GM19372 (cell line): Measurements from ENCODE around the gene C1orf105.
A peak's percentile ranks its signal among the peaks of the same experiment; 100 is the strongest.
"Not testable (repeated sequence)": the region's sequence is repeated elsewhere in the genome, so short reads cannot be mapped to it uniquely, and the experiment has no call there.

Experiments
- ATAC-seq: cut with Tn5 transposase; IDR thresholded peaks from one replicate; pipeline ENCODE4 v1.9.1; 2021; ENCODE audit warnings: mild to moderate bottlenecking, low read depth, moderate library complexity; ENCODE audit not compliant: unreplicated experiment

Gene C1orf105, protein sequence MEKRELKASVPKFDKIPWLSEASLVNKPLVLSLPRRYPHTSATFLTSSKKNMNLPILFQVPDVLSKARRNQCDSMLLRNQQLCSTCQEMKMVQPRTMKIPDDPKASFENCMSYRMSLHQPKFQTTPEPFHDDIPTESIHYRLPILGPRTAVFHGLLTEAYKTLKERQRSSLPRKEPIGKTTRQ

DNA sequence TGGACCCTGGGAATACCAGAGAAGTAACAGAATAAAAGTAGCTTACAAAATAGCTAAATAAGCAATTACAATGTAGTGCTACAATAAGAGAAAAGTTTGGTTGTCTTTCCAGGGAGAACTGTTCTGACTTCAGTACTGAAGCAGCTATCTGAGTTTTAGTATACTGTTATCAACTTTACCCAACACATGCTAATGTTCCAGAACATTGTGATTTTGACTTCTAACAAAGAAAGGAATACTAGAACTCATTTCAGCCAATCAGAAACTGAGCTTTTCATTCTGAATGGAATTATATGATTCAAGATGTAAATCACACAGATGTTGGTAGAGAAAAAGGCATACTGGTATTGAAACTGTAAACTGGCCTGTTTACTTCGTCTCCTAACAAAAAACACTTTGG, at the start of gene C1orf105:
Gene C1orf105, plus strand, starts transcription at position 301 of the 400 bp plus-strand sequence. CDS start 201 bp downstream, outside the sequence.
- ATAC-seq: no peak

DNA sequence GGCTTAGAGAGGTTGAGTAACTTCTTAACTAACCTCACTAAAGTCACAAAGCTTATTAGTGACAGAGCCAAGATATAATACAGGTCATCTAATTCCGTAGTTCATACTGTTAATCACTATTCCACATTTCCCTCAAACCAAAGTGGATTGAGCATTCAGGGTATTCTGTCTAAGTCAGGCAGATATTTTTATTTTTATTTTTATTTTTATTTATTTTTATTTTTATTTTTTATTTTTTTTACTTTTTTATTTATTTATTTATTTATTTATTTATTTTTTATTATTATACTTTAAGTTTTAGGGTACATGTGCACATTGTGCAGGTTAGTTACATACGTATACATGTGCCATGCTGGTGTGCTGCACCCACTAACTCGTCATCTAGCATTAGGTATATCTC, 48.8 kb upstream of the C1orf105 start:
- ATAC-seq: not testable (repeated sequence)

DNA sequence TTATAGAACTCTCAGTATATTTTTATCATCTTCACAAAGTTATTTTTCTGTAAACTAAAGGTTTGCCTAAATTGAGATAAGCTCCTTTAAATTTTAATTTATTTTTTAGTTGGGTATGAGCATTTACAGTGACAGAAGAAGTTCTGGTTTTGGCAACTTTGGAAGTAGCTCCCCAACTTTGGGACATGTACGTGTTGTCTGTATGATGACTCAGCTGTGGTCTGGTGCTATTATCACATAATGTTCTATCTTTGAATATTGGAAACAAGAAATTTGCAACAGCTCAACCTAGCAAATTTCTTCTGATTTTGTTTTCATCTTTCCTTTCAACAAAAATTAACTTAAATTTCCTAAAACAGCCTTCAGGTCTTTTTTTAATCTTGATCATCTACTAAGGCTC, 46.6 kb upstream of the C1orf105 start:
- ATAC-seq: no peak

DNA sequence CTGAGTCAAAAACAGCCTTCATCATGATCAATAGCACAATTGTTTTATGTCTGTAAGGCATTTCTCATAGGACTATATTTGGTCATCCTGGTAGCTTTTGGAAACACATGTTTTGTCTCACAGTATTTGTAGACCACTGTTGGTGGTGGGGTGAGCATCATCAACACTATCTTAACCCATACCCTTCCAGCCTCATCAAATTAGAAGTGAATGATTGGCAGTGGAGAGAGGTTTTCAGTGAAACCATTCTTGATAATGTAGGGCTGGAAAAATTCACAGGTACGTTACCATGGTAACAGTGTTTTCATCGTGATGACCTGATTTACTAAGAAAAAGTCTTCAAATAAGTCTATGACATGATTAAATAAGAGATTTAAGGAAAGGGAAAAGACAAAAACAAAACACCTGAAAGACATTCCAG, 45.3 kb upstream of the C1orf105 start:
- ATAC-seq: no peak

DNA sequence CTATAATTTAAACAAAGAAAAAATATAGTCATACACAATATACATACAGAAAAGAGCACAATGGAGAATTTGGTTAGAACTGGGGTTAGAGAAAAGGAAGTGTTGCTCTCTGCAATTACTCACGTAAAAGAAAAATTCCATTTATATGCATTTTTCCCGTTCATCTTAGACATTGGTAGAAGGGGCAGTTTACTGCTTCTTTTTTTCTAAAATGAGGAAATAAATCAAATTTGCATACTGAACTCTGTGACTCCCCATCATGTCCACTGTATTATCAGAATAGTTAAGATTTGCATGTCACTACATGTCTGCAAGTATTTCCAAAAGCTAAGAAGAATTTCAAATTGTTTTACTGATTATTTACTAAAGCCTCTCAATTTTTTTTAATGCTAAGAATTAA, 44.1 kb upstream of the C1orf105 start:
- no peak for ATAC-seq

DNA sequence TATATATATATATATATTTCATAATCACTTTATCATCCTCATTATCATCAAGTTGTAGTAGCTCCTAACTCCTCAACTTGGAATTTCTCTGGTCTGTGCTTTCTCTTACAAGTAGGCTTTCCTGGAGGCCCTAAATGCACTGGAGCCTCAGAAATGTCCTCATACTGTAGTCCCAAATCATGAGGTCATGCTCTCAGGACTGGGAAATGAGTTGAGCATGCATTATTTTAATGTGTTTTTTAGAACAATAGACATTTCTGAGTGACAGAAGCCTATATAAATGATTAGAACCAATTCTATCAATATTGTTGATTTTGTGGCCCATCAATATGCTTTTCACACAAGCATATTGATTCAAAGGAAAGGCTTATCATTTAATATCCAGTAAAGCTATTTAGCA, 42.9 kb upstream of the C1orf105 start:
- no peak for ATAC-seq

DNA sequence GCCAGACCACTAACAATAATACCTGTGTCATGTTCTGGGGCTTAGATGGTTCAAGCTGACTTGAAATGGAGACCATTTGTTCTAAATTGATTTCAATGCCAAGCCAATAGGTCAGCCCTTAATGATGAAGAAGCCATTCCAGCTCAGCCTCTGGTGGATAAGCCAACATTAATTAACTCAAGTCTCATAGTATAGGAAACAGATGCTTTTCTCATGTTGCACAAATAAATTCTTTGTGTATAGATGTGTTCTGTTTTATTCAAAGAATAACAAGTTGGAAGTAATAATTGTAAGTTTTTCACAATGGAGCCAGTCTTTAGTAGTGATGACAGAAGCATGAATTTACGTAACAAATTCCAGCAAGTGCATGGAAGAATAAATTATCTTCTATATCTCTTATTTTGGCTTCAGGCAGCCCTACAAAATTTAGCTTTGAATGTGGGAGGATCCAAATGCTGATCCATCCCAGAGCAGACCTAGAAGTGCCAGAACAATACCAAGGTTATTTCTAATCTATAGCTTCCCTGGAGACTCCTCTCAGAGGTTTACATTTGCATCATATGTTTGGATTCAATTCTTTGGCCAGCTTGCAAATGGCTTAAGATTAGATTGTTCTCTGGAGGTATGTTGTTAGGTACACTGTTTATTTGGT, 42.2 kb upstream of the C1orf105 start:
- no peak for ATAC-seq

DNA sequence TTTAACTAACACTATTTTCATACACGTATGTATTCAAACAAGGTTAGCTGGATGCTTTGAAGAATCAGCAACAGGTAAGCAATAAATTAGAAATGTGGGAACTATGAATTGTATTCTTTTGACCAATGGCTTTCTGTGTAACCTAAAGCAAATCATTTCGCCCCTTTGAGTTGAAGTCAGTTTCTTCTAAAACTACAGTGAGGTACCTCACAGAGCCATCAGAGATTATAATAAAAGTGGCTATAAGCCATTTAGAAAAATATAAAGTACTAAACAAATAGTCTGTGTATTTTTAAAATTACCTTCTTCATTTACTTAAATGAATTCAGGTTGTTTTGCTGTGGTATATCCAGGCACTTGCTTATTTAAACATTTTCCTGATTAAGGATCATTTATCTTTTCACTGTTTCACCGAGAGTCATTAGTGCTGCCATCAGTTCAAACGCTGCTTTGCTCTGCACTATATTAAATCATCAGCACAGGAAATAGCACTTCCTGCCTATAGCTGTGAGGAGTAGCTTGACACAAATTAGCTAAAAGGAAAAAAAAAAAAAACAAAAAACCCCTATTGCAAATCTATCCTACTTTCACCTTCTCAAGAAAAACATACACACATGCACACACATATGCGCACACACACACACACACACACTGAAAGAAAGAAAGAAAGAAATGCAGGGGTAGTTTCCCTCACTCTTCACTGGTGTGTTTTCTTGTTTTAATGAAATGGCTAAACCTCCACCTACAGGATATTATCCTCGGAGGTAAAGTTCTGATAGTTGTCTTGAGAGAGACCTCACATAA, 39.8 kb upstream of the C1orf105 start:
- ATAC-seq: peak; percentile 81

DNA sequence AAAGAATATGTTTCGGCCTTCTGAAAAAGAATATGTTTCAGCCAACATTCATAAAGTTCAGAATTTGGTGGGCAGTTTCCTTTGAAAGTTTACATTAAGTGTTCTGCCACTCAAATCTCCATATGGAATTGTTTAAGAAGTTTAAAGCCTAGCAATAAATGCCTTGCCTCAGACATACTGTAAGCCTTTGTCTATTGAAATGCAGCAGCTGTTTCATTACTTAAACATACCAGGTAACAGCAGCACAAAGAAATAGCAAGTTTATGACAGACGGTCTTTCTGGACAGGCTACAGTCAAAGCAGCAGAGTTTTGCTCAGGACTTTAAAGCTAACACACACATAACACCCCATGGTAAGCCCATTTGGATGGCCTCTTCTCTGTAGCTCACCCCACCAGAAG, 38.5 kb upstream of the C1orf105 start:
- ATAC-seq: no peak

DNA sequence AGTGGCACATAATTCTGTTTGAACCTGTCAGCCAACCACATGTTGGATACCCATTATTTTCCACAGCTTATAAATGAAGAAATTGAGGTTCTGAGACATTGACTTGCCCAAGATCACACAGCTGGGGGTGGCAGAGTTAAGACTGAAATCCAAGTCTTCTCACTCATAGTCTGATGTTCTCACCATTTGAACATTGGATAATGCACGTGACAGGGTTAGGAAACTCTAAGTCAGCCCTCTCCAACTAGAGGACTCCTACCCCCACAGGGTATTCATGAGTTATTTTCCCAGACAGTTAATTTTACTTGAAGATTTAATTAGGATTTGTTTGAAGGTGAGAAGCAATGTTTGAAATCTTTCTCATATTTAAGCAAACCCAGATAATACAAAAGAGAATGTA, 38.1 kb upstream of the C1orf105 start:
- no peak for ATAC-seq

DNA sequence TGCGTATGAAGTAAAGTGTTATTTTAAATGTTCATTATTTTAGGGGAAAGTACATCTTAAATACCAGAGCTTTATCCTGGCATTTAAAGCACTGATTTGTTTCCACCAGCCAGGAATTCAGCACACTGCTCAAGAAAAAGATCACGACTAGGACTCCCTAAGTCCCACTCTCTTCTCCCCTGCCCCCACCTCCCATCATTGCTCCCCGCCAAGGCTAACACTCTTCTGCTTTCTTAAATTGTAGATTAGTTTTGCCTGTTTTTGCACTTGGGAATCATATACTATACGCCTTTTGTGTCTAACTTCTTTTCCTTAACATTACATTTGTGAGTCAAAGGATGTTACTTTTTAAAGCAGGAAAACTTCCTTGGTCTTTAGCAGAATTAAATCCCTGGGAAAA, 37.5 kb upstream of the C1orf105 start:
- no peak for ATAC-seq

DNA sequence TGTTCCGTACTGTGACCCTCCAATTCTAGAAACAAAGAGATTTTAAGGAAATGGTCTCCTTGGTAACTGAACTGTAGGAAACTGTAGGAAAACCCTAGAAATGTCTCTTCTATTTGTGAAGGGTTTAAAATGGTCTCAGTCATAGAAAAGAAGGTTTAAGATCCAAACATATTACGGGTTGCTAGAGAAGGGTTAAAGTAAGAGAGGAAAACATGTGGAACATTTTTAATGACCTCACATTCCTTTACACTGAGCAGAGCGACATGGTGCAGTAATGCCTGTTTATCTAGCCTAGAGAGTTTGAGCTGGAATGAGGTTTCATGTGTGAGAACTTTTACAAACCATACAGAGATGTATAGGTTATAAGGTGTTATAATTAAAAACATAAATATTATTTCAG, 36.9 kb upstream of the C1orf105 start:
- ATAC-seq: no peak

DNA sequence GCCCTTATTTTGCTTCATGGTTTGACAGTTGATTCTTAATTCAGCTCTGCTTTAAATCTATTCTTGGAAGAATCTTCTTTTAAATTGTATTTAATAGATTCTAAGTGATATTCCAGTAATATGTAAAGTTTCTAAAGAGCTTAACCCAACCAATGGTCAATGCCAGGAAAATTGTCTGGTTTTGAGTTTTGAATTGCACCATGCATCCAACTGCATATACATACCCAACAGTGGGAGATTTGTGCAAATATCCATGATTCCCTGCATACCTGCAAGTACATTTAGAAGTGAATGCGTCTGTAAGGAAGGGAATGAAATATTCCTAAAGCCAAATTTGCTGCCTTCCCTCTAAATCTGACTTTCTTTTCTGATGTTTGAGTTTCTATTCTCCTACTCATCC, 35.8 kb upstream of the C1orf105 start:
- ATAC-seq: no peak

DNA sequence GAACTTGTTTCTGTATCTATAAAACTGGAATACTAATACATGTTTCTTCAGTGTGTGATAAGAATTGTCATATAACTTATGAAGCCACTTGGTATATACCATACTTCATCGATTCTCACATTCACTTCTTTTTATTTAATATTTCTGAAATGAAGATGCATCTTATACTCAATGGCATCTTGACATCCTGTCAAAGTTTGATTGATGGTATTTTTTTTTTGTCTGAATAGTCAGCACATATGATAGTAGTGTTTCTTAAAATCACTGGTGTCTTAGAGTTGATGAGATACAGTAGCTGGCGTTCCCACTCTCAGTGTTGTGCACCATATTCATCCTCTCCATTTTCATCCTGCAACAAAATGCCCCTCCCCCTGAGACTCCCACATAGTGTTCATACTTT, 34.4 kb upstream of the C1orf105 start:
- no peak for ATAC-seq

DNA sequence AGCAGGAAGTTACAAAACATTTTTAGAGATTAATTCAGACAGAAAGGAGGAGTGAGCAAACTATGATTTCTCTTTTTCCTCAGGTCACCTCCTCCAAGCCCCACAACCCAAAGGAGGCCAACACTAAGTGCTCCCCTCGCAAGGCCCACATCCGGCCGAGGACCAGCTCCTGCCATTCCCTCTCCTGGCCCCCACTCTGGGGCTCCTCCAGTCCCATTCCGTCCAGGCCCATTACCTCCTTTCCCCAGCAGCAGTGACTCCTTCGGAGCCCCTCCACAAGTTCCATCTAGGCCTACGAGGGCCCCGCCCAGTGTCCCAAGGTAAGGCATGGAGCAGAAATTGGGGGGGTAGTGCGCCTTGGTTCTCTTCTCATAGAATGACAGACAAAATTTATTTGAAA, 32.0 kb upstream of the C1orf105 start:
- no peak for ATAC-seq

DNA sequence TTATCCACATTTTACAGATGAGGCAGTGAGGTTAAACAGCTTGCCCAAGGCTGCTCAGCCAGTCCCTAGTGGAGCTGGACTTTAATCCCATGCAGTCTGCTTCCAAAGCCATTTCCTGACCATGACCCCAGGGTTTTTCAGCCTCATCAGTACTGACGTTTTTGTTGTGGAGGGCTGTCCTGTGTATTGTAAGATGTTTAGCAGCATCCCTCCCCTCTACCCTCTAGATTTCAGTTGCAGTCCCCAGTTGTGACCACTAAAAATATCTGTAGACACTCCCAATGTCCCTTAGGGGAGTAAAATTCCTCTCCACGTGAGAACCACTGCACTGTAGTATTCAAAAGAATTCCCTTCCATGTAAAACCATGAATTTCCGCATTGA, 30.2 kb upstream of the C1orf105 start:
- no peak for ATAC-seq

DNA sequence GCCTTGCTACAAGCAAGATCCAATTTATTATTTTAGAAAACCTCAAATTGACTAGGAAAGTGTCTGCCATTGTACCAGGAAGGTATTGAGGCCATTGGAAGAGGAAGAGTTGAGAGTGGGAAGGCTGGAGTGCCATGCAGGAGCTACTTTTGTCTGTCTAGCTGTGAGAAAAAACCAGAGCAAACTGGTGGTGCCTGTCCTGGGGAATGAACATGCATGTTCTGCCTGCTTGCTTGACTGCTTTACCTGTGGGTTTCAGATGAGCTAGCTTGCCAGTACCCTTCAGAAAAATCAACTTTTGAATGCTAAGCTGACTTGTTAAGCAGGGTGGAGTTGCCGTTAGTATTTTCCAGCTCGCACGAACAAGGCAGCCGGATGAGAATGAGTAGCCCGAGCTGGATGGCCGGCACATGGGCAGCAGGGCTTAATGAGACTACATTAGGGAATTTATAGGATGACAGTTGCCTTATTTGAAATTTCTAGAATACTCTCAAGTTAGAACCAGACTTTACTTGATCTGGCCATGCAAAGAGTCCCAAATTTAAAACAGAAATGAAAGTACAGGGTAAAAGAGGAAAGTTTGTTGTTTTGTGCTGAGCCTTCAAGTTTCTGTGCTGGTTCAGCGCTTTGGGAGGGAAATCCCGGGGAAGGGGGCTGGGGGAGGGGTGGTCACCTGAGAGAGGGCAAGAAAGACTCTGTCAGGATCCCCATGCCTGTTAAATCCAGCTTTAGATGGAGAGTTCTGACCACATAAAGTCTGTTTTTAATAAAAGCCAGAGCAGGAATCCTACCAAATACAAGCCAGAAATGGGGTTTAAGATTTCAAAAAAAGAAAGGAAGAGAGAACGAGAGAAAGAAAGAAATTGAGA, 29.6 kb upstream of the C1orf105 start:
- peak; percentile 45 for ATAC-seq

DNA sequence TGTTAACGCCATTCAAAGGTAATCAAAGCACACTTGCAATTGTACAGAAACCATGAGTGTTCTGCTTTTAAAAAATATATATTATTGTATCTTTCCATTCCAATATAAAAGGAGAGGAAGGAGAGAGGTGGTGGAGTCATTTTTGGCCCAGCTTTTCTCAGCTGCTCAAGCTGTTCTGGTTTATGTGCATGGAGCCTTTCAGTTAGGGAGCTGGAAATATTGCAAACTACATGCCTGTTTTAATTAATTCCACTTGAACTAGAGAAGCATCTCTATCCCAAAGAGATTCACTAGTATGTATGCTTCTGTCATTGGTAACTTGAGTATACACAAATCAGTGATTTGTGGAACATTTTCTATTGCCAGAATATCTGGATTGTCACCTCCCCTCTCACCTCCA, 28.5 kb upstream of the C1orf105 start:
- no peak for ATAC-seq

DNA sequence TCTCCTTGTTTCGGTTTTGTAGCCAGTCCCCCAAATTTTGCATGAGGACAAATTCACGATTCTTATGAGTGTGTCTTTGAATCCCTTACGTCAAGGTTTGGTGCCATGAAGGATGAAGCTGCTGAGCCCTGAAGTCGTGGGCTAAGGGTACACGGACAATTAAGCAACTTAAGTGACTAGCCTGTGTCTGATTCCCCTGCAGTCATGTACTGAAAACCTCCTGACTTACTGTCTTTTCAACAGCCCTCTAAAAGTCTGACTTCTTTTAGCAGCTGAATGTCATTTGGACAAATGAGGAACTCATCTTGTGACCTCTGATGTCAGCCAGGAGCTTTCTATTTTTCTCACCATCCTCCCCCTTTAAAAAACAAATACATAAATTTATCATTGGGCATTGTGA, 27.1 kb upstream of the C1orf105 start:
- no peak for ATAC-seq

DNA sequence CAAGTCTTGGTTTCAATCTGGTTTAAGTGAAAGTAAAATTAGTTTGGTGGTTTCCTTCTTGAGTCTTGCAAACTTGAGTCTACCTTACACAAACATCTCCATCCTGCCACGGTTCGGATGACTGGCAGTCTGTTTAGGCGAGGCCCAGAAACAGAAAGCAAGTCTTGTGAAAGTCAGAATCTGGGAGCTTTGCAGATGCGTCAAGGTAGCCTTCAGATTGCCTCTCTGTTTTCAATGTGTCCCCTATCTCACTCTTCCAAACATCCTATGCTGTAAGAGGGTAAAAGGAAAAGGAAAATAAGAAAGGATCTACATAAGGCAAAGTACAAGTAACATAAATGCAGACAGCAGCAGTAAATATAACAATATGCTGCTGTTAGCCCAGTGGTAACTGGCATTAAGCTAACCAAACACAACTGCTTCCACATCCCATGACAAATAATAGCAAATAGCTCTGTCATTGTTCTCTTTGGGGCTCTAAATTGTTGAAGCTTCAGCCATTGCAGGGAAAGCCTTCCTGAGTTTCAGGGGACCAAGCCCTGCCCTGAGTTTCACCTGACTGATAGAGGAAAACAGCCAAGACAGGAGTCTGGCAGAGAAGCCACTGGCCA, 26.2 kb upstream of the C1orf105 start:
- ATAC-seq: peak; percentile 78
